Measurements from ENCODE around the gene CPNE6.
A peak's percentile ranks its signal among the peaks of the same experiment; 100 is the strongest.
"Not testable (repeated sequence)": the region's sequence is repeated elsewhere in the genome, so short reads cannot be mapped to it uniquely, and the experiment has no call there.

Gene CPNE6

GRCh38 chr14:24071144-24071697 lies at the start of gene CPNE6:
Gene CPNE6, plus strand, starts transcription at chr14:24071562. Its CDS starts 1,375 bp downstream, at chr14:24072937.
- no peak within 1 kb of the TSS for H3K27ac ChIP-seq
- no peak for TF ChIP-seq CTCF (IDR thresholded peaks at IDR 0.05)
- TF ChIP-seq ZFX (IDR thresholded peaks at IDR 0.05; ENCODE audit: borderline replicate concordance) = no peak

GRCh38 chr14:24024939-24025418 lies 46.4 kb upstream of the CPNE6 start:
- H3K27ac ChIP-seq = not testable (repeated sequence)

GRCh38 chr14:24029687-24030086 lies 41.7 kb upstream of the CPNE6 start:
- not testable (repeated sequence) for H3K27ac ChIP-seq

GRCh38 chr14:24031331-24031730 lies 40.0 kb upstream of the CPNE6 start:
- H3K27ac ChIP-seq = not testable (repeated sequence)

- no peak overlapping the region for H3K27ac ChIP-seq
- no peak for TF ChIP-seq CTCF (IDR thresholded peaks at IDR 0.05)
- no peak for TF ChIP-seq ZFX (IDR thresholded peaks at IDR 0.05; ENCODE audit: borderline replicate concordance)
Observed at GRCh38 chr14:24032727-24033418, 38.5 kb upstream of the CPNE6 start.

- H3K27ac ChIP-seq = peak overlapping the region; percentile 81
Observed at GRCh38 chr14:24035769-24036168, 35.6 kb upstream of the CPNE6 start.

GRCh38 chr14:24036169-24036962 lies 35.0 kb upstream of the CPNE6 start:
- TF ChIP-seq ZFX (IDR thresholded peaks at IDR 0.05; ENCODE audit: borderline replicate concordance) = no peak
- peak; percentile 89 for TF ChIP-seq CTCF (IDR thresholded peaks at IDR 0.05)
- peak overlapping the region; percentile 81 for H3K27ac ChIP-seq

- peak; percentile 50 for TF ChIP-seq CTCF (IDR thresholded peaks at IDR 0.05)
- H3K27ac ChIP-seq = peak overlapping the region; percentile 81
Observed at GRCh38 chr14:24036963-24037657, 34.3 kb upstream of the CPNE6 start.

GRCh38 chr14:24037658-24038037 lies 33.7 kb upstream of the CPNE6 start:
- H3K27ac ChIP-seq = no peak overlapping the region
- no peak for TF ChIP-seq CTCF (IDR thresholded peaks at IDR 0.05)
